BLaER1 treated with 17β-estradiol and CSF1 and Interleukin-3, amounts not matched to agents 10 nM and 100 nM (cell line): Measurements from ENCODE around the gene ZNF444.

ENCODE experiments used
- H3K27ac ChIP-seq, 11 experiments: shearing (Covaris generic); formaldehyde crosslinking; 2 replicates each; pipeline ENCODE4 v1.8.1; 2022
- H3K27me3 ChIP-seq, 11 experiments: shearing (Covaris generic); formaldehyde crosslinking; 2 replicates each; pipeline ENCODE4 v1.8.1; 2022
- H3K36me3 ChIP-seq, 11 experiments: shearing (Covaris generic); formaldehyde crosslinking; 2 replicates each; pipeline ENCODE4 v1.8.1; 2022
- H3K4me1 ChIP-seq, 10 experiments: shearing (Covaris generic); formaldehyde crosslinking; 2 replicates each; pipeline ENCODE4 v1.8.1; 2022
- H3K4me2 ChIP-seq, 11 experiments: shearing (Covaris generic); formaldehyde crosslinking; 2 replicates each; pipeline ENCODE4 v1.8.1; 2022
- H3K4me3 ChIP-seq, 10 experiments: shearing (Covaris generic); formaldehyde crosslinking; 2 replicates each; pipeline ENCODE4 v1.8.1; 2022
- H3K9ac ChIP-seq, 11 experiments: shearing (Covaris generic); formaldehyde crosslinking; 2 replicates each; pipeline ENCODE4 v1.8.1; 2022
- H3K9me3 ChIP-seq, 11 experiments: shearing (Covaris generic); formaldehyde crosslinking; replicated peaks in 1 of 11; 2 replicates each; pipeline ENCODE4 v1.8.1; 2022
- H4K20me1 ChIP-seq, 11 experiments: shearing (Covaris generic); formaldehyde crosslinking; 2 replicates each; pipeline ENCODE4 v1.8.1; 2022
- Cebpa-rat ChIP-seq, 11 experiments: shearing (Covaris generic); IDR thresholded peaks; 2 replicates each; pipeline ENCODE4 v1.8.1; 2022

Gene ZNF444

DNA sequence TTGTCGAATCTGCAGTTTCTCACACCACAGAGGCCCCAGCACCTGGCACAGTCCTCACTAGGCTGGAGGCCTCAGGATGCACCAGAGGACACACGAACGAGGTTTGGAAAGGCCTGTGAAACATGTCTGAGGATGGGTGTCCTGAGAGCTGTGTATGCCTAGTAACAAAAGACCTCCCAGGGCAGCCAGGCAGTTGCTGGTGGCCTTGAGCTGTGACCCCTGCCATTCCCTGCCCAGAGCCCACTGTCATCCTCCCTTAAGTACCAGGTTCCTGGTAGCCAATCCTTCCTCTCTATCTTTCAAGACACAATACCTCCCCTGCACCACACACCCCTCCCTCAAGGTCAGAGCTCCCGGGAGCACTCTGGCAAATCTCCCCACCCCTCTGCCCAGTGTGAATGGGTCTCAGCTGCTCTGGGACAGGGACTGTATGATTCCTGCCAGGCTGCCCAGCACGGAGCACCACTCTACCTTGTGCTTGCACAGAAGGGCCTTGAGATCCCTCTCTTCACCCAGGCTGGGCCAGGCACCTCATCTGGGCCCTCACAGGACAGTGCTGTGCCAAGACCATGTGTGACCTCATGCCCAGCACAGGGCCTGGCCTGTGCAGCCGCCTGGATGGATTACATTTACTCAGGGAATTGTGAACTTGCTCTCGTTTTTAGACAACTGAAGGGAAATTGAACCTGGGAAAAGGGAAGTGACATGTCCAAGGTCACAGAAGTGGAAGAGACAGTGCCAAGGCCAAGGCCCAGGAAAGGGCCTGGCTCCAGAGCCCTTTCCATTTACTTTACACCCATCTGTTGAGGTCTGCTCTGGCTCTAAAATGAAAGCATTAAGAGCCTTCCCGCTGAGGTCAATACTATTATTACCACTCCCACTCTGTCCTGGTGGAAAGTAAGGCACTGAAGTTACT lies 22.2 kb upstream of the ZNF444 start:
- Histone ChIP-seq H3K36me3 (peaks cover 12 to 50% (median 29%) of the 10 kb centered on the region in 11 experiments; a peak in 18 of 22 replicates), H3K4me1 (peaks cover 59 to 73% (median 70%) of the 10 kb centered on the region in 10 experiments), H3K27me3 (no peaks in the 10 kb centered on the region), H3K27ac (peak overlapping the region; percentile 86 to 98 (median 97)), H3K4me3 (peak overlapping the region; percentile 60 to 80 (median 66); a peak in 19 of 20 replicates), H3K9ac (peak overlapping the region; percentile 87 to 98 (median 95)), H3K9me3 (no peaks in the 10 kb centered on the region), H4K20me1 (peaks cover 49 to 62% (median 60%) of the 10 kb centered on the region in 11 experiments), H3K4me2 (peak overlapping the region; percentile 86 to 100 (median 98))
- no peak for TF ChIP-seq Cebpa-rat (IDR thresholded peaks at IDR 0.05)

DNA sequence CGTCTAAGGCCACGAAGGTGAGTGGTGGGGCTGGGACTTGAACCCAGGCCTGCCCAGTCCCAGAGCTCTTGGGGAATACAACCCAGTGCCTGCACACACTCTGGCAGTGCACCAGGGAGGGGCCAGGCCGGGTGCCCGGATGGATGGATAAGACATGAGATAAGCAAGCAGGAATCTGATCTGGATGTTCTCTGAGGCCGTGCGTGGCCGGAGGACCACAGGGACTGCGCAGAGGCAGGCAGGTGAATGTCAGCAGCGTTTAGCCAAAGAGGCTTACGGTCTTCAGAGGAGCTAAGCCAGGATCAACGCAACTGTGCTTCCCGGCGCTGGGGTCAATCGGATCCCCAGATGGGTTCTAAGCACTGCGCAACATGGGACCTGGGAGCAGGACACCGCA lies 21.5 kb upstream of the ZNF444 start:
- Histone ChIP-seq H3K9me3 (no peaks in the 10 kb centered on the region), H3K4me3 (peak overlapping the region; percentile 60 to 80 (median 66)), H3K4me1 (peaks cover 53 to 72% (median 70%) of the 10 kb centered on the region in 10 experiments), H3K4me2 (peak overlapping the region; percentile 86 to 100 (median 98)), H3K27me3 (no peaks in the 10 kb centered on the region), H3K36me3 (peaks cover 12 to 48% (median 29%) of the 10 kb centered on the region in 11 experiments; a peak in 18 of 22 replicates), H3K9ac (peak overlapping the region; percentile 87 to 98 (median 95)), H3K27ac (peak overlapping the region; percentile 86 to 98 (median 97)), H4K20me1 (peaks cover 42 to 56% (median 53%) of the 10 kb centered on the region in 11 experiments)
- no peak for TF ChIP-seq Cebpa-rat (IDR thresholded peaks at IDR 0.05)

DNA sequence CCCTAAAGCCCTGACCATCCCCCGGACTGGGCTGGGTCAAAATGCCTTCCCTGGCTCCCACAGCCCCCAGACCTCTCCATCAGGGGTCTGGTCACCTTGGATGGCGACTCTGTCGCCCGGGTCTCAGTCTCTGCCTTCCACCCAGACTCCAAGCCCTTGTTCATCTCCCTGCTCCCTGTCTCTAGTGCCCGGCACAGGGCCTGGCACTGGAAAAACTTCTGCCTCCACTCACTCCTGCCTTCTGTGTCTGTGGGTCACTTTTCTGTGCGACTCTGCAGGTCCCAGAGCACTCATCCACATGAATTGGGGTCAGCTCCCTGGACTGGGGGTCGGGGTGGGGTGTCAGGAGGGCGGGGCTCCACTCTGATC lies 21.1 kb upstream of the ZNF444 start:
- TF ChIP-seq Cebpa-rat (IDR thresholded peaks at IDR 0.05) = no peak
- peaks cover 12 to 44% (median 29%) of the 10 kb centered on the region in 11 experiments; a peak in 18 of 22 replicates for H3K36me3 ChIP-seq
- H3K9ac ChIP-seq = peak overlapping the region; percentile 87 to 98 (median 95)
- peaks cover 49 to 72% (median 70%) of the 10 kb centered on the region in 10 experiments for H3K4me1 ChIP-seq
- H3K27me3 ChIP-seq = no peaks in the 10 kb centered on the region
- peak overlapping the region; percentile 60 to 80 (median 66) for H3K4me3 ChIP-seq
- H3K4me2 ChIP-seq = peak overlapping the region; percentile 86 to 100 (median 98)
- no peaks in the 10 kb centered on the region for H3K9me3 ChIP-seq
- peak overlapping the region; percentile 86 to 98 (median 97) for H3K27ac ChIP-seq
- peaks cover 38 to 52% (median 49%) of the 10 kb centered on the region in 11 experiments for H4K20me1 ChIP-seq

DNA sequence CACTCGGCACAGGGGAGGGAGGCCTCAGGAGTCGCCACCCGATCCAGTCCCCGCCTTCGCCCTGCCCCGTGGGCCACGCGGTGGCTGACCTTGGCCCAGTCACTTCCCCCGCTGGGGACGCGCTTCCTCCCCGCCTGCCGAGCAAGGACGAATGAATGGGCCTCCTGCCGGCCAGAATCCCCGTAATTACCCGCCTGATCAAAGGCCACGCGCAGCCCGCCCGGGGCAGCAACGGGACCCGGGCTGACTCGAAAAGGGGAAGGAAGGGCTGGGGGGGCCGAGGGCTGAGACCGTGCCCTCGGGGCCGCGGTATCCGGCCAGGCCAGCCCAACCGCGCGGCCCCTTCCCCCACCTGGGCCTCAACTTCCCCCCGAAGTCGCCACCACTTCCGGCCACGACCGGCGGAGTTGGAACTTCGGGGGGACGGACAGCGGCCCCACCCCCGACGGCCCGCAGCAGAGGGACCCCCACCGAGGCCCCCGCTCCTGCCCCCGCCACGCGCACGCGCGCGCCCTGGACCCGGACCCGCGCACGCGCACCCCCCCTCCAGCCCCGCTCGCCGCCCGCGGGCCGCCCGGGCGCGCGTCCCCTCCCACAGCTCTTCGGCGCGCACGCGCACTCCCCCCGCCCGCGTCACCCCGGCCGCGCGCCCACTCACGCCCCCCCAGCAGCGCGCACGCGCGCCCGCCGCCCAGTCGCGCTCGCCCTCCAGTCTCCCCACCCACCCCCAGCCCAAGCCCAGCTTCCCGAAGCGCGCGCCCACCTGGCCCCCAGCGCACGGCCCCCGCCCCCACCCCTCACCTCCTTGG lies 20.5 kb upstream of the ZNF444 start:
- H3K9ac ChIP-seq = peak overlapping the region; percentile 87 to 98 (median 95)
- H3K27me3 ChIP-seq = no peaks in the 10 kb centered on the region
- H3K27ac ChIP-seq = peak overlapping the region; percentile 86 to 98 (median 97)
- peaks cover 10 to 43% (median 27%) of the 10 kb centered on the region in 11 experiments; a peak in 18 of 22 replicates for H3K36me3 ChIP-seq
- H3K4me3 ChIP-seq = peak overlapping the region; percentile 60 to 80 (median 66)
- peak overlapping the region; percentile 86 to 100 (median 98) for H3K4me2 ChIP-seq
- H4K20me1 ChIP-seq = peaks cover 32 to 46% (median 43%) of the 10 kb centered on the region in 11 experiments
- H3K9me3 ChIP-seq = no peaks in the 10 kb centered on the region
- TF ChIP-seq Cebpa-rat (IDR thresholded peaks at IDR 0.05) = no peak
- H3K4me1 ChIP-seq = peaks cover 50 to 72% (median 70%) of the 10 kb centered on the region in 10 experiments

DNA sequence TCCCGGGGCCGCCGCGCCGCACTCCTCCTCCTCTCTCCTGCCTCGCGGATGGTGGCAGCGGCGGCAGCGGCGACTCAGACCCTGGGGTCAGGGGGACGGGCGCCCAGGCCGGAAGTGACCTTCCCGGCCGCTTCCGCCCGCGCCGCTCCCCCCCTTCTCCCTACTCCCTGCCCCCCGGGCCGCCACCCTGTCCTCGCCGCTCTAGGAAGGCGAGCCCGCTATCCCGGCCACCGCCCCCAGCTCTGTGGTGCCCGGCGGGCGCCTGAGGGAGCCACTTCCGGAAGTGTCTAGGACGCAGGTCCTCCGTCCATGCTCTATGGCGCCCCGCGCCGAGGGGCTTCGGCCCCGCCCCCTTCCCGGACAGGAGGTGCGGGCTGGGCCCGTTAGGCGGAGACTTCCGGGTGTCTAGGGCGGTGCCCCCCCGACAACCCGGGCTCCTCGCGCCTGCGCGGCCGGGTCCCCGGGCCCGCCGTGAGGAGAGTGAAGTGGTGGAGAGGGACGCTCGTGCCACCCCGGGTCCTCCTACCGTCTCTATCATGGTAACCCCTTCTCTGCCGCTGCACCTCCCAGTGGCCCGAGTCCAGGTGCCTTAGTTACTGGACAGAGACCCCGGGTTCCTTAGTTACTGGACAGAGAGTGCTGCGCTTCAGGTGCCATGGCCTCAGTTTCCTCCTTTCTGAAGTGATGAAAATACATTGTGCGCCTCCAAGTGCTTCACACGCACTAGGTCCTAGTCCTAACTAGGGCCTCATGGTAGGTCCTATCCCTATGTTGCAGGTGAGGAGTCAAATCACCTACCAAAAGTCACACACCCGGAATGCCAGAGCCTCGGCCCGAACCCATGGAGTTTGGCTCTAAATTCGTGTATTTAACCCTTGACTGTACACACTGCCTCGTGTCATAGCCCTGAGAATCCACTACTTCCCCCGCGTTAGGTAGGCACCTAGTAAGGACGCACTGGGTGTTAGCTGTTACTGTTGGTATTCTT lies 19.6 kb upstream of the ZNF444 start, which contains the start of gene ZNF787:
Gene ZNF787, minus strand, starts transcription at position 116 of the 988 bp plus-strand sequence. CDS start 18,078 bp downstream, outside the sequence.
- peak within 1 kb of the TSS; percentile 86 to 98 (median 97) for H3K27ac ChIP-seq
- H3K4me3 ChIP-seq = peak within 1 kb of the TSS; percentile 60 to 80 (median 66)
- no peak for TF ChIP-seq Cebpa-rat (IDR thresholded peaks at IDR 0.05)
- peaks cover 23 to 37% (median 34%) of the 10 kb centered on the region in 11 experiments for H4K20me1 ChIP-seq
- peak within 1 kb of the TSS; percentile 87 to 98 (median 95) for H3K9ac ChIP-seq
- H3K27me3 ChIP-seq = no peaks in the 10 kb centered on the region
- H3K36me3 ChIP-seq = peaks cover 5 to 34% (median 22%) of the 10 kb centered on the region in 11 experiments; a peak in 18 of 22 replicates
- no peaks in the 10 kb centered on the region for H3K9me3 ChIP-seq
- peak within 1 kb of the TSS; percentile 86 to 100 (median 98) for H3K4me2 ChIP-seq
- H3K4me1 ChIP-seq = peaks cover 50 to 72% (median 70%) of the 10 kb centered on the region in 10 experiments

DNA sequence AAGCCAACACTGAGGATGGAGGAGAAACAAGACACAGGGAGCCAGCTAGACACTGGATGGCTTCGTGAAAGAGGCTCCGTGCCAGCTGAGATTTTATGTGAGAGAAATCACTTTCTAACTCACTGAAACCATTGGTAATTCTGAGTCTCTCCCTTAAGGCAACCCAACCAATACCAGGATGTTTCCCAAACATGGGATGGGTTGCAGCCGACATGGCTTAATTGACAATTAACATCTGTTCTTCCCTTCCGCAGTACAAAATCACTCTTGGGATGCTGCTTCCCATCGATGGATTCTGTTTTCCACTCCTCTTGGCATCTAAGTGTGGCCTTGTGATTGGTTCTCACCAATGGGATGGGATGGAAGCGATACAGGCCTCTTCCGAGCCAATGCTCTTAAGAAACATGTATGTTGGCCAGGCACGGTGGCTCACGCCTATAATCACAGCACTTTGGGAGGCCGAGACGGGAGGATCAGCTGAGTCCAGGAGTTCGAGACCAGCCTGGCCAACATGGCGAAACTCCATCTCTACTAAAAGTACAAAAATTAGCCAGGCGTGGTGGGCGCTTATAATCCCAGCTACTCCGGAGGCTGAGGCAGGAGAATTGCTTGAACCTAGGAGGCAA lies 17.7 kb upstream of the ZNF444 start:
- no peak for TF ChIP-seq Cebpa-rat (IDR thresholded peaks at IDR 0.05)
- Histone ChIP-seq H3K4me1 (peaks cover 39 to 72% (median 66%) of the 10 kb centered on the region in 10 experiments), H3K27ac (peak overlapping the region in 1 of 11 experiments; percentile 19; a peak in 4 of 22 replicates), H3K9me3 (peaks cover 0 to 12% (median 9%) of the 10 kb centered on the region in 11 experiments; a peak in 17 of 22 replicates), H3K36me3 (peaks cover 0 to 15% (median 6%) of the 10 kb centered on the region in 11 experiments; a peak in 14 of 22 replicates), H3K27me3 (no peaks in the 10 kb centered on the region), H3K4me2 (no peak overlapping the region), H4K20me1 (peaks cover 4 to 18% (median 15%) of the 10 kb centered on the region in 11 experiments; a peak in 18 of 22 replicates), H3K4me3 (no peak overlapping the region), H3K9ac (no peak overlapping the region)

DNA sequence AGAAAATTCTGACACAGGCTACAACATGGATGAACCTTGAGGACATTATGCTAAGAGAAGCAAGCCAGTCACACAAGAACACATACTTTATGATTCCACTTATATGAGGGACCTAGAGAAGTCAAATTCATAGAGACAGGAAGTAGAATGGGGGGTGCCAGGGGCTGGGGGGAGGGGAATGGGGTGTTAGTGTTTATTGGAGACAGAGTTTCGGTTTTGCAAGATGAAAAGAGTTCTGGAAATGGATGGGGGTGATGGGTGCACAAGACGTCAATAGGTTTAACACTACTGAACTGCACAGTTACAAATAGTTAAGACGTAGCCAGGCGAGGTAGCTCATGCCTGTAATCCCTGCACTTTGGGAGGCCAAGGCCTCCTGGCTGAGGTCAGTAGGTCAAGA lies 16.5 kb upstream of the ZNF444 start:
- H3K4me3 ChIP-seq = no peak overlapping the region
- peaks cover 27 to 61% (median 54%) of the 10 kb centered on the region in 10 experiments for H3K4me1 ChIP-seq
- H3K9ac ChIP-seq = peak overlapping the region in 1 of 11 experiments; percentile 76; a peak in 2 of 22 replicates
- no peak for TF ChIP-seq Cebpa-rat (IDR thresholded peaks at IDR 0.05)
- H3K9me3 ChIP-seq = peaks cover 0 to 13% (median 9%) of the 10 kb centered on the region in 11 experiments; a peak in 17 of 22 replicates
- H3K36me3 ChIP-seq = peaks cover 0 to 3% (median 0%) of the 10 kb centered on the region in 11 experiments; a peak in 2 of 22 replicates
- peak overlapping the region in 5 of 11 experiments; percentile 13 to 87 (median 86); a peak in 7 of 22 replicates for H3K27ac ChIP-seq
- H3K27me3 ChIP-seq = no peaks in the 10 kb centered on the region
- H3K4me2 ChIP-seq = peak overlapping the region in 9 of 11 experiments; percentile 59 to 85 (median 79); a peak in 17 of 22 replicates
- peaks cover 0 to 6% (median 3%) of the 10 kb centered on the region in 11 experiments; a peak in 8 of 22 replicates for H4K20me1 ChIP-seq
